Activated T-cell treated with anti-CD3 and anti-CD28 coated beads for 24 hours (primary cell): Measurements from ENCODE around the gene RTBDN.
A peak's percentile ranks its signal among the peaks of the same experiment; 100 is the strongest.
"Not testable (repeated sequence)": the region's sequence is repeated elsewhere in the genome, so short reads cannot be mapped to it uniquely, and the experiment has no call there.

Experiments
- DNase-seq: peaks from one replicate; pipeline ENCODE4 v3.0.0-alpha.2; 2020; ENCODE audit warnings: low read depth

RTBDN gene

DNA sequence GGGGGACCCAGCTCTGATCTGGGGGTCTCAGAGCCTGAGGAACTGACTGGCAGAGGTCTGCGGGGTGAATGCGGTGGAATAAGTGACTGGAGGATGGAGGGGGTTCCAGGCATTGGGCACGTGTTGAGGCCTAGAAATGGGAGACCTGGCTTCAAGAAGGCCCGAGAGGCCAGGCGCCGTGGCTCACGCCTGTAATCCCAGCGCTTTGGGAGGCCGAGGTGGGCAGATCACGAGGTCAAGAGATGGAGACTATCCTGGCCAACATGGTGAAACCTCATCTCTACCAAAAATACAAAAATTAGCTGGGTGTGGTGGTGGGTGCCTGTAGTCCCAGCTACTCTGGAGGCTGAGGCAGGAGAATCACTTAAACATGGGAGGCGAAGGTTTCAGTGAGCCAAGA, 16.6 kb downstream of the RTBDN start:
- not testable (repeated sequence) for DNase-seq

DNA sequence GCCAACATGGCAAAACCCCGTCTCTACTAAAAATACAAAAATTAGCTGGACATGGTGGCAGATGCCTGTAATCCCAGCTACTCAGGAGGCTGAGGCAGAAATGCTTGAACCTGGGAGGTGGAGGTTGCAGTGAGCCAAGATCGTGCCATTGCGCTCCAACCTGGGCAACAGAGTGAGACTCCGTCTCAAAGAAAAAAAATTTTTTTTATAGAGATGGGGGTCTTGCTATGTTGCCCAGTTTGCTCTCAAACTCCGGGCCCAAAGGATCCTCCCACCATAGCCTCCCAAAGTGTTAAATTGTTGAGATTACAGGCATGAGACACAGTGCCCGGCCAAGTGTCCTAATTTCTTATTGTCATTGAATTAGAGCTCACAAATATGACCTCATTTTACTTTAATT, 17.2 kb downstream of the RTBDN start:
- DNase-seq: not testable (repeated sequence)

DNA sequence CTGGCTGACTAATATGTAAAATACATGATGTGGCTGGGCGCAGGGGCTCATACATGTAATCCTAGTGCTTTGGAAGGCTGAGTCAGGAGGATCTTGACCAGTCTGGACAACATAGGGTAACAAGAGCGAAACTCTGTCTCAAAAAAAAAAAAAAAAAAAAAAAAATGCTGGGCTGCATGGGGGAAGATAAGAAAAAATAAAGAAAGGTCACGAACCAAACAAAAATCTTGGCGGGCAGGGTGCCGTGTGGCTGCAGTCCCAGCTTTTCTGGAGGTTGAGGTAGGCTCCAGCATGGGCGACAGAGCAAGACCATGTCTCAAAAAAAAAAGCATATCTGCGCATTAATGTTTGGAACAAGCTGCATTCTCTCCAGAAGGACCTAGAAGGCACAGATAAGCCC, 19.3 kb downstream of the RTBDN start:
- DNase-seq: no peak

DNA sequence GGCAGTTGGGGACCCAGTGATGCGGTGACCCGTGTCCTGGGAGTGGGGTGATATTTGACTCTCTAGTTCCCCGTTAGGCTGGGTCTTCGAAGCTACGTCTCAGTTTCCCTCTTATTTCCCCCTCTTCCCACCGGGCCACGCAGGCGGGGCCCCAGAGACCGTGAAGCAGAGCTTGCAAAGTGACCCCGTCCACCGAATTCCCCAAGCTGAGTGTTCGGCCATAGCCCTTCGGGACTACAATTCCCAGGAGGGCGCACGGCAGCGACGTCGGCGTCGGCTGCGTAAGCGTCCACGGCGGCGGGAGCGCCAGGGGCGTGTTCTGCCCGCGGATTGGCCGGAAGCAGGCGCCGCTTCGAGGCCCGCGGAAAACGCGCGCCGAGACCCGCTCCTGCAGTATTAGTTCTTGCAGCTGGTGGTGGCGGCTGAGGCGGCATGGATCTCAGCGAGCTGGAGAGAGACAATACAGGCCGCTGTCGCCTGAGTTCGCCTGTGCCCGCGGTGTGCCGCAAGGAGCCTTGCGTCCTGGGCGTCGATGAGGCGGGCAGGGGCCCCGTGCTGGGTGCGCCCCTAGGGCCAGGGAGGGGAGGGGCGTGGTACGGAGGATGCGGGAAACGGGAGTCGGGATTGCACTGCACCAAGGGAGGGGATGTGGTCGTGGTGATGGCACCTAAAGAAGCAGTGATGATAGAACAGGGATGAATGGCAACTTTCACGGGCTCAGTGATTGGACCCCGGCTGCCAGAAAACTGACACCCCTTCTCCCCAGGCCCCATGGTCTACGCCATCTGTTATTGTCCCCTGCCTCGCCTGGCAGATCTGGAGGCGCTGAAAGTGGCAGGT, 27.9 kb downstream of the RTBDN start, which contains the start of gene RNASEH2A:
RNASEH2A (plus strand) TSS at position 343 of the 840 bp plus-strand sequence; CDS start at position 433, 90 bp downstream.
- DNase-seq: peak; percentile 87

DNA sequence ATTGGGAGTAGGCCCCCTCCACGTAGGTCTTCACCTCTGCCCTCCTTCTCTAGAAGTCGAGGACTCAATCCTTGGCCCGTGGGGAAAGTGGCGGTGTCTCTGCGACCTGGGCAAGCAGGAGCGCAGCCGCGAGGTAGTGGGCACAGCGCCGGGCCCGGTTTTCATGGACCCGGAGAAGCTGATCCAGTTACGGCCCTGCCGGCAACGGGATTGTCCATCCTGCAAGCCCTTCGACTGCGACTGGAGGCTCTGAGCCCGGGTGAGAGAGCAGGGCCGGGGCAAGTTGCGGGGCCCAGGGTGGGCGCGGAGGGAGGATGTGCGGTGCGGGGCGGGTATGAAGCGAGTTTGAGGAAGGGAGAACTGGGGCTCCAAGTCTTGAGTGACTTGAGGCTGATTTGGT, 30.3 kb downstream of the RTBDN start:
- DNase-seq: no peak

DNA sequence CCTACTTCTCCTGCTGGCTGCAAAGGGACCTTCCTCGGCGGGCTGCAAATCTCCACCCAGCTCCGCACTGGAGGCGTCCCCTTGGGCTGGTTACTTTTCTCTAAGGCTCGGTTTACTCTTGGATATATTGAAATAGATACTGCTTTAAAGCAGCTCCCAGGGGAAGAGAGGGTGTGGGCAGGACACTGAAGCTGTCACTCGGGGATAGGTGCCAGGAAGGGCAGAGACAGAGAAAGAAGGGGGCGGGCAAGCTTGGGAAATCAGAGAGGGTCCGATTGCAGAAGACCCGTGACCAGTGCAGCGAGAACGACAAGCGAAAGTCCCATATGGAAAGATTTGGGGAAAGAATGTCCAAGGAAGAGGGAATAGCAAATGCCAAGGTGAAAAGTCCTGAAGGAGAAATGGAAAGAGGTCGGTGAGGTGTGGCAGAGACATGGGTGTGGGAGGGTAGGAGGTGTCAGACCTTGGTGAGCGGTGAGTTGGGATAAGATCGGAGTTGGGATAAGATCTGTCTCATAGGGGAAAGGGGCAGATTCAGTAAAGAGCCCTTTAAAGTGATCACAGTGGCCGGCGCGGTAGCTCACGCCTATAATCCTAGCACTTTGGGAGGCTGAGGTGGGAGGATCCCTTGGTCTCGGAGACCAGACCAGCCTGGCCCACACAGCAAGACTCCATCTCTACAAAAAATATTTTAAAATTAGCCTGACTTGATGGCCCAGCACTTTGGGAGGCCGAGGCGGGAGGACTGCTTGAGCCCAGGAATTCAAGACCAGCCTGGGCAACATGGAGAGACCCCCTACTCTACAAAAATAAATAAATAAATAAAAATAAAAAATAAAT, 31.9 kb downstream of the RTBDN start:
- DNase-seq: no peak

DNA sequence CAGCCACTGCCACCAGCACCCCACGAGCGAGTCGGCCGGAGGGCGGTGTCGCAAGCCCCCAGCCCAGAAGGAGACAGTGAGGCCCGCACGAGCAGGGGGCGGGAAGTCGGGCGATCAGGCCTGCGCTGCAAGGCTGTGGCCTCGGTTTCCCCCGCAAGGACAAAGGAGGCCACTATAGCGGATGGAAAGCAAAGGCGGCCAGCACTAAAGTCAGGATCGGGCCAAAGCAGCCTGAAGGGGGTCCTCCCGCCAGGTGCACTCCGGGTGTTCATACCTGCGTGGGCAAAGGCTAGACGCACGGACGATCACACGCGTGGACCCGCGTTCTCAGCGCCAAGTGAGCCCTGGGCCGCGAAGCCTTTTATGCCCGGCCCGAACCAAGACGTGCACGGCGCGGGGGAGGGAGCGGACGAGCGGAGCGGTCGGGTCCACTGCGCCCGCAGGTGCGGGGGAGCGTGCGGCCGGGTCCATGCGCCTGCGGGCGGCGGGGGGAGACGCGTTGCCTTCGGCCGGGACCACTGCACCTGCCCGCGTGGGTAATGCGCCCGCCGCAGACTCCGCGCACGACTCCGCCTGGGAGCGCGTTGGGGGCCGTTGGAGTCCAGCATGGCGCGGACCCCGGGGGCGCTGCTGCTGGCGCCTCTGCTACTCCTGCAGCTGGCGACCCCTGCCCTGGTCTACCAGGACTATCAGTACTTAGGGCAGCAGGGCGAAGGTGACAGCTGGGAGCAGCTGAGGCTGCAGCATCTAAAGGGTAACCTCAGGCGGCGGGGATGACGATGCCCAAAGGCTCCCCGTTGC, 32.7 kb downstream of the RTBDN start, which contains the start of the genes PRDX2 and THSD8:
PRDX2 (minus strand) TSS at position 335 of the 801 bp plus-strand sequence. CDS start 539 bp downstream, outside the sequence.
THSD8 (plus strand) TSS at position 604 of the 801 bp plus-strand sequence; CDS start at position 607, 3 bp downstream.
- DNase-seq: peak; percentile 65

DNA sequence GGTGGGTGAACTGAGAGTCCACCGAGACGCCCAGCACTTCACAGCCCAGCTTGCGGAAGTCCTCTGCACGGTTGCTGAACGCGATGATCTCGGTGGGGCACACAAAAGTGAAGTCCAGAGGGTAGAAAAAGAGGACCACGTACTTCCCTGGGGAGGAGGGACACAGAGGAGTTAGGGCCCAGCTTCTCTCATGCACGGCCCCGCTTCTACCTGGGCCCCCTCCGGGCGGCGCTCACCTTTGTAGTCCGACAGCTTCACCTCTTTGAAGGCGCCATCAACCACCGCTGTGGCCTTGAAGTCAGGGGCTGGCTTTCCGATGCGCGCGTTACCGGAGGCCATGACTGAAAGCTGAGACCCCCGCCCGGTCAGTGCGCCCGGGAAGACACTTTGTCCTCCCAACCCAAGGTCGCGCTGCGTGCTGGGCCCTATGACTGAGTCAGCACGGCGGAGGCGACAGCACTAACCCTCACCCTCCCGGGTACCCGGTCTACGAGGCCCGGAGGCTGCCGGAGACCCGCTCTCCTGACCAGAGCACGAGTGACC, 33.4 kb downstream of the RTBDN start:
- no peak for DNase-seq

DNA sequence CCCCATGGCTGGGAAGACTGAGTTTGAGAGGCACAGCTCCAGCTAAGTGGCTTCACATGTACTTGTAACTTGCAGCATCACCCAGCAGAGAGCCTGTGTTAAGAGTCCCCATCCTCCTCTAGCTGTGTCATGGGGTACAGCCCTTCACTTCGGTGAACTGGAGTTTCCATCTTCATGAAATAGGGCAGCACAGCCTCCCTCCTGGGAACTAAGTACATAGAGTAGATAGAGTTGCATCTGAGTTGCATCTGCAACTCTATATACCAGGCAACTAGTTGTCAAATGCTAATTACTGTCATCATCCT, 34.0 kb downstream of the RTBDN start:
- no peak for DNase-seq

DNA sequence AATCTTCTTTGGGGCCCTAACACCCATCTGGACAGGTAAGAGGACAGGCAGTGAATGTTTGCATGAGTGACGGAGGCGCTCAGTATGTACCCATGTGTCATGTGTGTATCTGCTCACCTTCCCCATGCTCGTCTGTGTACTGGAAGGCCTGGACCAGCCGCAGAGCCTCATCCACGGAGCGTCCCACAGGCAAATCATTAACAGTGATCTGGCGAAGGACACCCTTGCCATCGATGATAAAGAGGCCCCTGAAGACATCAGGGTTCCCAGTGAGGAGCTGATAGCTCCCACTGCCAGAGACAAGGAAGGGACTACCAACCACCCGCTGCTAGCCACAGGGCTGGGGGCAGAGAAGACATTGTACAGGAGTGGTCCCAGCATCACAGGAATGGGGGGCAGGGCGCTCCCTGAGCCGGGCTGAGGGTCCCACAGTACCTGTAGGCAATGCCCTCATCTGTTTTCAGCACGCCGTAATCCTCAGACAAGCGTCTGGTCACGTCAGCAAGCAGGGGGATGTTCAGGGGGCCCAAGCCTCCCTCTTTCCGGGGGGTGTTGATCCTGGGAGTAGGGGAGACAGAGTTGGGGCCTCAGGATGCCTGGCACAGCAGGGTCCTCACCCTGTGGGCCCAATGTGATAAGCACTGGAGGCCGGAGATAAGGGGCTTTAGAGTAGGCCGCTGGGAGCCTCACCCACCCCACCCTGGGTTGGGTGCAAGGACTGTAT, 34.5 kb downstream of the RTBDN start:
- DNase-seq: no peak

DNA sequence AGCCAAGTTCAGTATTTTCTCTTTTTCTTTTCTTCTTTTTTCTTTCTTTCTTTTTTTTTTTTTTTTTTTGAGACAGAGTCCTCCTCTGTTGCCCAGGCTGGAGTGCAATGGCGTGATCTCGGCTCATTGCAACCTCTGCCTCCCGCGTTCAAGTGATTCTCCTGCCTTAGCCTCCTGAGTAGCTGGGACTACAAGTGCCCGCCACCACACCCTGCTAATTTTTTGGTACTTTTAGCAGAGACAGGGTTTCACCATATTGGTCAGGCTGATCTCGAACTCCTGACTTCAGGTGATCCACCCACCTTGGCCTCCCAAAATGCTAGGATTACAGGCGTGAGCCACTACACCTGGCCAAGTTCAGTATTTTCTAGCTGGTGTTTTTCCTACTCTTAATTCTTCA, 36.8 kb downstream of the RTBDN start:
- DNase-seq: not testable (repeated sequence)

DNA sequence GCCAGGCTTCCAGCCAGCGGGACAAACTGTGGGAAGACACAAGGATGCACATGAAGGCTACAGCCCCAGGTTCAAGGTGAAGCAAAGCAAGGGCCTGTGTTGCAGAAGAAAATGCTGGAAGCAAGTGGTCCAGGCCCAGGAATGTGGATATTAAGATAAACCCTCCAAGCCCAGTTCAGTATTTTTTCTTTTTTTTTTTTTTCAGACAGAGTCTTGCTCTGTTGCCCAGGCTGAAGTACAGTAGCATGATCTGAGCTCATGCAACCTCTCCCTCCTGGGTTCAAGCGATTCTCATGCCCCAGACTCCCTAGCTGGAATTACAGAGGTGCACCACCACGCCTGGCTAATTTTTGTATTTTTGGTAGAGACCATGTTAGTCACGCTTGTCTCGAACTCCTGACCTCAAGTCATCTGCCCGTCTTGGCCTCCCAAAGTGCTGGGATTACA, 37.2 kb downstream of the RTBDN start:
- DNase-seq: no peak

DNA sequence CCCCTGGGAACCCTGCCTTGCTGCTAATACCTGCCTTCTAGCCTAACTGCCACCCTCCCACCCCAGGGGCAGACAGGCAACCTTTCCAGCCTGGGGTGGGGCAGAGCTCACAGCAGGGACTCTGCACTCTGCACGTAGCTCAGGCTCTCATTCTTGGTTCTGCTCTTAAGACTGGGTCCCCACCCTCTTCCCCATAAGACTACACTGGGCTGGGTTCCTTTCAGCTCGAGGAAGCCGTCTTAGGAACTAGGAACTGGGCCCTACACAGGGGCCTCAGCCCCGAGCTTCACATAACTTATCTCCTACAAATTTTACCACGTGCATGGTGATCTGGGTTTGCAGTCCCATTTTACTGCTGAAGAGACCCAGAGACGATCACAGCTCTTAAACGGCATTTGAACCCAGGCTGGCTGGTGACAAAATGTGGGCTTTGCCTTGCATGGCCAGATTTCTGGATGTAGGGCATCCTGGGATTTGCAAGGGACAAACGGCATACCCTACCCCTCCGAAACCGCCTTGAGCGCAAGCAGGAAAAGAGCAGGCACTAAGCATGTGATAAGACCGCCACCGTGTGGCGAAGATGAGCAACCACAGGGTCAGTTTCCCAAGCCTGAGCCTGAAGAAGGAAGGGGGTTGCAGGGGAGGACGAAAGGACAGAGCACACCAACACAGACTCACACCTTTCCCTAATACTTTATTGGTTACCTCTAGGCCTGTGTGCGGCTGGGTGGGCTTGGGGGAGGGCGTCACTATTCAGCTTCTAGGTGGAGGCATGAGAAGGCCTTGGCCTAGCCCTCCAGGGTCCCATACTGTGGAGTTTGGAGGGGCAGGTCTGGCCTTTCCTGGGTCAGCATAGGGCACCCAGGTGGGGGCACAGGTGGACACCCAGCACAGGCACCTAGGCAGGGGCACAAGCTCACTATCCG, 38.0 kb downstream of the RTBDN start:
- peak; percentile 70 for DNase-seq

DNA sequence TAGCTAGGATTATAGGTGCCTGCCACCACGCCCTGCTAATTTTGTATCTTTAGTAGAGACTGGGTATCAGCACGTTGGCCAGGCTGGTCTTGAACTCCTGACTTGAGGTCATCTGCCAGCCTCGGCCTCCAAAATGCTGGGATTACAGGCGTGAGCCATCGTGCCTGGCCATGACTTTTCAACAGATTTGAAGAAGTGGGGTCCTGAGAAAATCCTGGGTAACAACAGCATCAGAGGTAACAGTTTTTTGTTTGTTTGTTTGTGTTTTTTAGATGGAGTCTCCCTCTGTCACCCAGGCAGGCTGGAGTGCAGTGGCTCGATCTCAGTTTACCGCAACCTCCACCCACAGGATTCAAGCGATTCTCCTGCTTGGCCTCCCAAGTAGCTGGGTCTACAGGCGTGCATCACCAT, 39.4 kb downstream of the RTBDN start:
- DNase-seq: no peak

DNA sequence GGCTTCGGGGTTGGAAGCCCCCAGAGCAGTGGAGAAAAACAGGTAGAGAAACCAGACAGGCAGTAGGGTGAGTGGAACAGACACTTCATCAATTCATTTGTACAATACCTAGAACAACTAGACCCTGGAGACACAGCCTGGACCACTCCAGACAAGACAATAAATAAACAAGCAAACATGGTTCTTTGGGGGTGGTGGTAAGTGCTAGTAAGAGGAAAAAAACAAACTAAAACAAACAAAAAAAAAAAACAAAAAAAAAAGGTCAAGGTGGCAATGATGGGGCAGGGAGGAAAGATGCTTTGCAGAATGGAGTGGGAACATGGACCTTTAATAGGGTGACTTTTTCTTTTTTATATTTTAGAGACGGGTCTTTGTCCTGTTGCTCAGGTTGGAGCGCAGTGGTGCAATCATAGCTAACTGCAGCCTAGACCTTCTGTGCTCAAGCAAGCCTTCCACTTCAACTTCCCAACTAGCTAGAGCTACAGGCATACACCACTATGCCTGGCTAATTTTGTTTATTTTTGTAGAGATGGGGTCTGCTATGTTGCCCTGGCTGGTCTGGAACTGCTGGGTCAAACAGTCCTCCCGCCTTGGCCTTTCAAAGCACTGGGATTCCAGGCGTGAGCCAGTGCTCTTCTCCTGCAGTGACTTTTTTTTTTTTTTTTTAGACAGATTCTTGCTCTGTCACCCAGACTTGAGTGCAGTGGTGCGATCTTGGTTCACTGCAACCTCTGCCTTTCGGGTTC, 40.0 kb downstream of the RTBDN start:
- no peak for DNase-seq

DNA sequence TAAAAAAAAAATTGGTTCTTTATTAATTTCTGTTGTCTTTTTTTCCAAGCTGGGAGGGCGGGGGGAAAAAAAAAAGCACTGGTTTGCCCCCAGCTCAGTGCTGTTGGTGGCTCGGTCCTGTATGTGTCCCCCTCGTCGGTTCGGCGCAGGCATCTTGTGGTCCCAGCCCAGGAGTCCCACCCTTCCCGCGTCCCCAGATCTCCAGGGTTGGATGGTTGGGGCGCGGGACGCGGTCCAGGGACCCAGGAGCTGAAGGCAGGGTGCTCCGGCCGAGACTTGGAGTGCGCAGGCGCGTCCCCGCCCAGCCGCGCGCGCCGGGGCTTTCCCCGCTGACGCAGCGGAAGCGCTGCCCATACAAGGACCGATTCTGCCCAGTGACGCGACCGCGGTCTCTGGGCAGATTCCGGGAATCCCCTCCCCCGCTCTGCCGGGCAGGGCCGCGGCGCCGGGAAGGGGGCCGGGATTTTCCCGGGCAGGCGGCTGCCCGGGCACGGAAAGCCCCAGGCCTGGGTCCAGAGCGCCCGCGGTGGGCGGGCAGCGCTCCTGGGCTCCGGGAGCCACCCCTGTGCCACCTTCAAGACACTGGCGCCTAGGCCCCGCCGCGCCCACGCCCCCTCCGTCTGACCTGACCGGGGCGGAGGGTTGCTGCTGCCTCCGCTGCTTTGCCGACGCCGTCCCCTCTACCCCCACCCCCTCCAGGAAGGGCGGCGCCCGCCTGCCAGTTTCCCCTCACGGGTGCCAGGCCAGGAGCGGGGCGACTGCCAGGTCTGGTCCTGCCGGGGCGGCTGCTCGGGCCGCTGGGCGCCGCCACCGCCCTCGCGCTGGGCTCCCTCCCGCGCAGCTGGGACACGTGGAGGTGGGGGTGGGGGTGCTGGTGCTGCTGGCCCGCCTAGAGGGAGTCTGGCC, 40.8 kb downstream of the RTBDN start:
- DNase-seq: peak; percentile 88

DNA sequence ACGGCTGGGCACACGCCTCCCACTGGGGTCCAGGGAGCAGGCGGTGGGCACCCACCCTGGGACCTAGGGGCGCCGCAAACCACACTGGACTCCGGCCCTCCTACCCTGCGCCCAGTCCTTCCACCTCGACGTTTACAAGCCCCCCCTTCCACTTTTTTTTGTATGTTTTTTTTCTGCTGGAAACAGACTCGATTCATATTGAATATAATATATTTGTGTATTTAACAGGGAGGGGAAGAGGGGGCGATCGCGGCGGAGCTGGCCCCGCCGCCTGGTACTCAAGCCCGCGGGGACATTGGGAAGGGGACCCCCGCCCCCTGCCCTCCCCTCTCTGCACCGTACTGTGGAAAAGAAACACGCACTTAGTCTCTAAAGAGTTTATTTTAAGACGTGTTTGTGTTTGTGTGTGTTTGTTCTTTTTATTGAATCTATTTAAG, 41.5 kb downstream of the RTBDN start:
- DNase-seq: no peak
